Measurements from ENCODE around the gene RAB17. TPM values are rescaled to one million over a fixed set of nuclear protein-coding genes. Genes with fewer than 3 reads are reported as not detected.

RAB17 gene
- total RNA-seq, 1 experiment from 2014 or later = 41.8 TPM

DNA sequence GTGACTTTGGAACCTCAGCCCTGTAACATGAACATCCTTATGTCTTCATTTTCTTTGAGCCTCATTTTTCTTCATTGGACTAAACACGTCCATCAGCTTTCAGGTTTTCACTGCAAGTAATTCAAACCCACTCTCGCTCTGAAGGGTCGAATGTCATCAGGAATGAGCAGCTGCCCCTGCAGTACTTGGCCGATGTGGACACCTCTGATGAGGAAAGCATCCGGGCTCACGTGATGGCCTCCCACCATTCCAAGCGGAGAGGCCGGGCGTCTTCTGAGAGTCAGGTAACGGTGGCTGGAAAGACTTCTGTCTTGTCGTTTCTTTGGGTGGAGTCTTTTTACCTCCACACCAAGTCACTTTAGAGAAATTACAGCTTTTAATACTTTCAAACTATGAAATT lies 63.3 kb downstream of the RAB17 start:
- no peak overlapping the region for H3K27ac ChIP-seq (ENCODE audit: low read depth, low read length)
- BruUV-seq (replicated peaks) = no TSS peak
- no peak overlapping the region for H3K4me3 ChIP-seq (replicated peaks in 1 of 2; ENCODE audit: low read depth in 1 of 2, low read length in 2 of 2)
- H3K36me3 ChIP-seq (ENCODE audit: control insufficient read depth in 1 of 2, insufficient read depth in 2 of 2, low read length in 2 of 2) = peaks cover 24 to 50% of the 10 kb centered on the region in 2 experiments
- RAD21 ChIA-PET (ENCODE audit: low non-redundant PET in 1 of 2, low total read pairs in 2 of 2, uncharacterized antibody in 2 of 2, unreplicated experiment in 2 of 2) = no interaction called here
- no peaks in the 10 kb centered on the region for H3K9me2 ChIP-seq (ENCODE audit: insufficient read depth)
- no peak overlapping the region for H3K4me2 ChIP-seq (ENCODE audit: low read length)
- TF ChIP-seq EZH2 (IDR thresholded peaks at IDR 0.05) (no peak), POLR2A (IDR thresholded peaks at IDR 0.05; ENCODE audit: borderline replicate concordance, extremely low read depth, insufficient read depth, insufficient read length) (no peak), MAX (IDR thresholded peaks at IDR 0.05) (no peak), EGR1 (IDR thresholded peaks at IDR 0.05; ENCODE audit: low read depth) (no peak), RAD21 (IDR thresholded peaks at IDR 0.05; ENCODE audit: low read depth) (no peak), CTCF (IDR thresholded peaks at IDR 0.05 in 2 of 3, conservative IDR thresholded peaks at IDR 0.05 in 1 of 3; ENCODE audit: borderline replicate concordance in 1 of 3, insufficient read depth in 1 of 3, low read depth in 2 of 3, low read length in 2 of 3) (no peak), SRF (IDR thresholded peaks at IDR 0.05; ENCODE audit: low read depth) (no peak), ATF3 (IDR thresholded peaks at IDR 0.05) (no peak), CBX3 (IDR thresholded peaks at IDR 0.05; ENCODE audit: low read depth) (no peak), REST (IDR thresholded peaks at IDR 0.05; ENCODE audit: low read depth) (no peak), SP1 (IDR thresholded peaks at IDR 0.05; ENCODE audit: low read depth) (no peak), EZH2phosphoT487 (IDR thresholded peaks at IDR 0.05; ENCODE audit: borderline replicate concordance) (no peak), TCF7L2 (IDR thresholded peaks at IDR 0.05; ENCODE audit: borderline replicate concordance, extremely low read depth, insufficient read depth, insufficient read length) (no peak), SIN3A (IDR thresholded peaks at IDR 0.05; ENCODE audit: low read depth) (no peak), CEBPB (IDR thresholded peaks at IDR 0.05; ENCODE audit: low read depth) (no peak), ZNF274 (IDR thresholded peaks at IDR 0.05; ENCODE audit: low read depth, low read length) (no peak), ZFX (IDR thresholded peaks at IDR 0.05) (no peak), YY1 (IDR thresholded peaks at IDR 0.05; ENCODE audit: extremely low read depth, insufficient replicate concordance, low read depth, low read length) (no peak), ELF1 (IDR thresholded peaks at IDR 0.05; ENCODE audit: borderline replicate concordance, low read depth) (no peak)
- TF ChIP-seq, protein P1, sequence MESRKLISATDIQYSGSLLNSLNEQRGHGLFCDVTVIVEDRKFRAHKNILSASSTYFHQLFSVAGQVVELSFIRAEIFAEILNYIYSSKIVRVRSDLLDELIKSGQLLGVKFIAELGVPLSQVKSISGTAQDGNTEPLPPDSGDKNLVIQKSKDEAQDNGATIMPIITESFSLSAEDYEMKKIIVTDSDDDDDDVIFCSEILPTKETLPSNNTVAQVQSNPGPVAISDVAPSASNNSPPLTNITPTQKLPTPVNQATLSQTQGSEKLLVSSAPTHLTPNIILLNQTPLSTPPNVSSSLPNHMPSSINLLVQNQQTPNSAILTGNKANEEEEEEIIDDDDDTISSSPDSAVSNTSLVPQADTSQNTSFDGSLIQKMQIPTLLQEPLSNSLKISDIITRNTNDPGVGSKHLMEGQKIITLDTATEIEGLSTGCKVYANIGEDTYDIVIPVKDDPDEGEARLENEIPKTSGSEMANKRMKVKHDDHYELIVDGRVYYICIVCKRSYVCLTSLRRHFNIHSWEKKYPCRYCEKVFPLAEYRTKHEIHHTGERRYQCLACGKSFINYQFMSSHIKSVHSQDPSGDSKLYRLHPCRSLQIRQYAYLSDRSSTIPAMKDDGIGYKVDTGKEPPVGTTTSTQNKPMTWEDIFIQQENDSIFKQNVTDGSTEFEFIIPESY (IDR thresholded peaks at IDR 0.05; ENCODE audit: extremely low read depth, insufficient replicate concordance, low read length) = no peak
- no peak overlapping the region for H3K9ac ChIP-seq (ENCODE audit: low read length)
- DNase-seq (ENCODE audit: low read depth, low spot score) (no peak), ATAC-seq (no peak)
- POLR2A ChIA-PET = no interaction called here
- no peaks in the 10 kb centered on the region for H4K20me1 ChIP-seq (ENCODE audit: insufficient read depth)
- no peaks in the 10 kb centered on the region for H3K9me3 ChIP-seq (ENCODE audit: control insufficient read depth in 1 of 2, insufficient read depth in 1 of 2, low read depth in 1 of 2, low read length in 2 of 2)
- no peaks in the 10 kb centered on the region for H3K27me3 ChIP-seq (ENCODE audit: insufficient read depth, low read length)
- H2AFZ ChIP-seq (ENCODE audit: low read depth, low read length, poor library complexity, severe bottlenecking) = no peak overlapping the region
- no peaks in the 10 kb centered on the region for H3K79me2 ChIP-seq (ENCODE audit: insufficient read depth, low read length)
- intact Hi-C loops (cut with micrococcal nuclease) = no loop called here
- CTCF ChIA-PET = no interaction called here
- no peaks in the 10 kb centered on the region for H3K4me1 ChIP-seq (ENCODE audit: control insufficient read depth in 1 of 2, insufficient read depth in 2 of 2, low read length in 2 of 2)
